HPDE6-E6E7 (cell line): Measurements from ENCODE around the gene AIF1L.
"Not testable (repeated sequence)": the region's sequence is repeated elsewhere in the genome, so short reads cannot be mapped to it uniquely, and the experiment has no call there.

Experiments used
- DNase-seq: peaks from one replicate; pipeline ENCODE4 v3.0.0; 2011; ENCODE audit warnings: missing footprints; ENCODE audit errors: extremely low spot score

AIF1L gene

DNA sequence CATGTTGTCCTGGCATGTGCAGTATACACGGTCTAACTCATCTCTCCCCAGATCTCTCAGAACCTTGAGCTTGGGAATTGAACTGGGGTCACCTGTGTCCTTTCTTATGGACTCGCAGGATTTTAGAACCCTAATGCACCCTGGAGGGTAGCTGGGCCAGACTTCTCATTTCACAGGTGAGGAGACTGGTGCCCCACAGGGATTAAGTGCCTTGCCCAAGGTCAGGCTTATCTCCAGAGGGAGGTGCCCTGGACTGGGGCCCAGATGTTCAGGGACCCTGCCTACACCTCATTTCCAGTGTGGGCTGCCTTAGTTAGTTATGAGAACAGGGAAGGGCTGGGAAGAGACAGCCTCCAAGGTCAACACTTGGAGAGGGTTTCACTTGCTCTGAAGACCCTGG is 25.0 kb downstream of the AIF1L start:
- no peak for DNase-seq

DNA sequence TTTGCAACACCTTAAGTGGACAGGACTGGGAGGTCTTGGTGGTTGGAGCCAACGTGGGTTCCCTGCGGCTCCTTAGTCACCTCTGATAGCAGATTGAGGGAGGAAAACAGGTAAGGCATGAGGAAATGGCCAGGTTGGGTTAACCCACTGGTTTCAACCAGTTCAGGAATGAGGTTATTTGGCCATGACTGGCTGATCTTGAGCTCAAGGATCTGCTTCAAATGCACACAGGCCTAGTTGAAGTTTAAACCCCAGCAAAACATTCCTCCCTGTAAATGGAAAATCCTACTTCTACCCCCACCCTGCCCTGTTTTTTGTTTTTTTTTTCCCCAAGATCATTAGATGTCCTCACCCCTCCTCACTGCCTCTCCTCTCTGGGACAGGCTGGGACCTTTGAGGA is 25.8 kb downstream of the AIF1L start:
- no peak for DNase-seq

DNA sequence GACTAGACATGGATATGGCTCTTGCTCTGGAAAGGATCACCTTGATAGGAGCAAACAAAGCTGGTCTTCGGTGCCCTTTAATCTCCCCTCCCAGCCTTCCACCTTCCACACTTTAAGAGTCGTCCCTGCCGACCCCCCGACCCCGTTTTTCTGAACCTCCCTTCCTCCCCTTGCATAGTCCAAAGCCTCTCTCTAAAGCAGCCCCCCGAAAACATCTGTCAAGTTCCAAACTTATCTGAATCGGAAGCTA is 28.6 kb downstream of the AIF1L start:
- DNase-seq, result no peak

DNA sequence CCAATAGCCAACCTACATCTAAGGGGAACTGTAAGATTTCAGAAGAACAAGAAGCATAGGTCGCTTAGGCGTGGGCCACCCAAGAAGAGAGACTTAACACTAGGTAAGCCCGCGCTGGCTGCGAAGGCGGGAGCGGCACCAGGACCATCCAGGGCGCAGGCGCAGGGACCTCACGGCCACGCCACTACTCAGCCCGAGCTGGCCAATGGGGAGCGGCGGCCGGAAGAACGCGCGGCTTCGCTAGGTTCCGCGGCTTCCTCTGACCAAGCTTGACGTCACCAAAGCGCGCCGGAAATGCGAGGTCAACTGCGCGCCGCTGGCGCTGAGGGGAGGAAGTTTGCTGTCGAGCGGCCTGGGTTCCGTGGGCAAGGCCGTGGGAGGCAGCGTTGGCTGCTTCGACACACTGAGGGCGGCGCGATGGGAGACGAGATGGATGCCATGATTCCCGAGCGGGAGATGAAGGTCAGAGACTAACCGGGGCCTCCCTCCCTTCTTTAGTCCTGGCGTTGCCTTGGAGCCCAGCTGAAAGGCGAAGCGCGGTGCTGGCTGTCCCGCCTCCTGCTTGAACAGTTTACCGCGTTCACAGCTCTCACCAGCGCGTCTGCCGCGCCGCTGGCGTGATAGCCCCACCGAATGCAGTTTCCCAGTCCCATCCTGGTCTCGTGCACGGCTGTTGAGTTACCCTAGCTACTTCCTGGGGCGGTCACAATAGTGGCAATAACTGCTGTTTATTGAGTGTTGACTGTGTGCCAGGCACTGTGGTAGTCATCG is 29.1 kb downstream of the AIF1L start, which contains the start of gene NUP214:
Gene NUP214, plus strand, starts transcription at position 299 of the 771 bp plus-strand sequence. Its CDS starts 119 bp downstream, at position 418.
- peak; percentile 99 for DNase-seq

DNA sequence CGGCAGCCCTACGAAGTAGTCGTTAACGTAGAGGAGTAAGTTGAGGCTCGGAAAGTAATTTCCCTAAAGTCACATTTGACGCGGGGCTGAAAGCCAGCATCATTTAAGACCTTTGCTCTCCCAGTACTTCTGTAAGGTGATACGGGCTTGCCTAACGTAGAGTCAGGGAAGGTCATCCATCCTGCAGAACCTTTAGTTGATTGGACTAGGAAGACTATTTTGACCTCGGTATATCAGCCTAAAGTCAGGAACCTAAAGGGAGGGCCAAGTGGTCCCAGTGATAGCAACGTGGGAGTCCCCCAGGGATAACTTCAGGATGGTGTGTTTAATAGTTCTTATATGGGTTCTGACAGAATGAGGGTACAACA is 29.7 kb downstream of the AIF1L start:
- DNase-seq, result no peak

DNA sequence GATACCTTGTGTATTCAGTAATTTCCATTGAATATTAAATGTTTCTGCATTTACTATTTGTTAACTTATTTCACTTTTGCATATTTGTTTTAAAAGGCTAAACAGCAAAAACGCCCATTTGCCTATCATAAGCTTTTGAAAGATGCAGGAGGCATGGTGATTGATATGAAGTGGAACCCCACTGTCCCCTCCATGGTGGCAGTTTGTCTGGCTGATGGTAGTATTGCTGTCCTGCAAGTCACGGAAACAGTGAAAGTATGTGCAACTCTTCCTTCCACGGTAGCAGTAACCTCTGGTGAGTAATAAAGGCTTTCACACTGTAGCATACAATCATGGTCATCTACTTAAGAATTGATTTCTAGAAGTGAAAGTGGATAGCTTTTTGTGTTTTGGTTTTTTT is 32.9 kb downstream of the AIF1L start:
- no peak for DNase-seq

DNA sequence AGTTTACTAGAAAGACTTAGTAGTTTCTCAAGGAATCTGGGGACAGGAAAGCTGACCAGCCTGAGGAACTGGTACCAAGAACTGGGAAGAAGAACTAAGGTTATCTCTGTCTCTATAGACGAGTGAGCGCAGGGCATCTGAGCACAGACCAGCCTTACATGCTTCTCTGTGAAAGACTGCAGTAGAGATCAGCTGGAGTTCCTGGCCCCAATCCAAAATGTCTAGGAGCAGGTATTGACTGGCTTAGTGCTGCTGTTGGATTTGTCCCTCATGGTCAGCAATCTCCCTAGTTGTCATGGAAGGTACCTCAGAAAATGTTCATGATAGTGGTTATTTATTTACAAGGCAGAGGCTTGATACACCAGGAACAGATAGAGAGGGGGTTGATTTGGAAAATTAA is 42.3 kb downstream of the AIF1L start:
- no peak for DNase-seq

DNA sequence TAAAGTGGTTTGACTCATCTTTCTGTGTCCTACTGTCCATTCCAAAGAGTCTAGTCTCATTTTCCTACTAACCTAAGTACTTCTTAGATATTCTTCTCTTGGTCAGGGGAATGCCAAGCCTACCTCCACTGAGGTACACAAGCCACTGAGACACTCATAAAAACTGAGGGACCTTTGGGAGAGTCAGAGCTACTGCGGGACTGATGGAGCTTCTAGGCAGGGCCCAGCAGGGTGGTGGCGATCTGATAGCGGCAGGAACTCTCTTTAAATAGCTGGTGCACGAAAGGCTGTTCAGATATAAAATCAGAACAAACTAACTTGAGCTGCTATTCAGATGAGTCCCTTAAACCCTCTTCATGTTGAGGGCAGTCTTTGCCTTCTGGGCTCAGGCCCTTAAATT is 43.8 kb downstream of the AIF1L start:
- DNase-seq, result no peak

DNA sequence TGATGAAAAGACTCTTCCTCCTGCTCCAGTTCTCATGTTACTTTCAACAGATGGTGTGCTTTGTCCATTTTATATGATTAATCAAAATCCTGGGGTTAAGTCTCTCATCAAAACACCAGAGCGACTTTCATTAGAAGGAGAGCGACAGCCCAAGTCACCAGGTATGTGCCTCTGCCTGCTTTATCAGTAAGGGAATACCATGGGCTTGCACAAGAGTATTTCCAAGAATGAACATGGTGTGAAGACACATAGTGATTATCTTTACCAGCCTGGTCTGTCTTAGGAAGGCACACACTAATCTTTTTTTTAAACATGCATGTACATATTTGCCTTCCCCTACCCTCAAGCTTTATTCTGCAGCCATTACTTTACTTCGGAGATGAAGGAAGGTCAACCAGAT is 44.2 kb downstream of the AIF1L start:
- no peak for DNase-seq

DNA sequence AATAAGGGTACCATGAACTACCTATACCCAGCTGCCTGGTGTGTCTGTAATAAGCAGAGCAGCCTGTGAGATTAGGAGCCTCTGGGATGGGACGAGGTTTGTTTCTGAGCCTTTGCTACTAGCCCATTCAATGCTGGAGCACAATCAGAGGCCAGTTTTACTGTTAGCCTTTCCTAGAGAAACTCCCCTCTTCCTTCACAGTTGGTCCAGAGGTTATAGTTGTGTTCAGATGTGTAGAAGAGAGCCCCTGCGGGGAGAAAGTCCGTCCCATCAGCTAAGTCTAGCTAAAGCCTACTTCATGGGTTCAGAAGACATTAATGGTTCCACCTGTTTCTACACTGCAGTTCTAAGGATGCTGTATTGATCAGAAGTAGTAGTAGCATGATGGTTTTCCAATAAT is 45.8 kb downstream of the AIF1L start:
- DNase-seq, result no peak

DNA sequence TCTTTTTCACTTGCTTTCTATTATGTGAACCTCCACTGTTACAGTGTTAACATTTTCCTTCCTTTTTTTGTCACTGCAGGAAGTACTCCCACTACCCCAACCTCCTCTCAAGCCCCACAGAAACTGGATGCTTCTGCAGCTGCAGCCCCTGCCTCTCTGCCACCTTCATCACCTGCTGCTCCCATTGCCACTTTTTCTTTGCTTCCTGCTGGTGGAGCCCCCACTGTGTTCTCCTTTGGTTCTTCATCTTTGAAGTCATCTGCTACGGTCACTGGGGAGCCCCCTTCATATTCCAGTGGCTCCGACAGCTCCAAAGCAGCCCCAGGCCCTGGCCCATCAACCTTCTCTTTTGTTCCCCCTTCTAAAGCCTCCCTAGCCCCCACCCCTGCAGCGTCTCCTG is 47.9 kb downstream of the AIF1L start:
- DNase-seq, result no peak

DNA sequence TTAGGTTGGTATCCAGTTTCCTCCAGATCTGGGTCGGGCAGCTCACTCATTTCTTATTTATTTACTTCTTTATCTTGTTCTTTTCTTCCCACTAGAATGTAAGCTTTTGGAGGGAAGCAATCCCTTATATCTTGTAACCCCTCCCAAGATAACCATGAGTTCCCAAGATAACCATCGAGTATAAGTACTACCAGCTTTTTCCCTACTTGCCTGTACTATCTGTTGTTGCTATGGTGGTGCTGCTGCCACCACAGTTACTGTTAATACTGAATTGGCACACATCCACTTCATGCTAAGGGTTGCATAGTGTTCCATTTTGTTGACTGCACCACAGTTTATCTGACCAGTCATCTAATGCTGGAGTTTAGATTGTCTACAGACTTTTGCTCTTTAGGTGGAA is 48.9 kb downstream of the AIF1L start:
- no peak for DNase-seq

DNA sequence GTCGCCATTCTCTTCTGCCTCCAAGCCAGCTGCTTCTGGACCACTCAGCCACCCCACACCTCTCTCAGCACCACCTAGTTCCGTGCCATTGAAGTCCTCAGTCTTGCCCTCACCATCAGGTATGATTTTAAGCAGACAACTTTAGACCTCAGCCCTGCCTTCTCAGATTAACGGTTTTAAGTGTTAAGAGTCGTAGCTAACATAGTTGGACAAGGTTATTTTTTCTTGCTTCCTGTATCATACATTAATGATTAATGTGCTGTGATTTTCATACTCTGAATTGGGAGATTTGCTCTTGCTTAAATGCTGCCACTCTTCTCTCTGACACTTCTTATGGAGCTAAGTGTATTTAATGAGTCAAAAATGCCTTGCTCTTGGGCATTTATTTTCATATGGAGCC is 49.9 kb downstream of the AIF1L start:
- DNase-seq, result no peak

DNA sequence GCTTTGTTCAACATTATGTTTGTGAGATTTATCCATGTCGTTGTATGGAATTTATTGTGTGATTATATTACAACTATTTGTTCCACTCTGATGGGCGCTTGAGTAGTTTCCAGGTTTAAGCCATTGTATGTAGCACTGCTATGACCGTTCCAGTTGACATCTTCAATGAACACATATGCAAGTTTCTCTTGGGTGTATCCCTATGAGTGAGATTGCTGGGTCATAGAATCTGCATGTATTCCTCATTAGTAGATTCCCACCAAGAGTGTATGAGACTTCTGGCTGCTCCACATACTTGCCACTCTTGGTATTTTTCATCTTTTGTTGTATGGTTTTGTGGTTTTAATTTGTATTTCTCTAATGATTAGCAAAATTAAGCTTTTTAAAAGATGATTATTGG is 51.9 kb downstream of the AIF1L start:
- DNase-seq, result no peak

DNA sequence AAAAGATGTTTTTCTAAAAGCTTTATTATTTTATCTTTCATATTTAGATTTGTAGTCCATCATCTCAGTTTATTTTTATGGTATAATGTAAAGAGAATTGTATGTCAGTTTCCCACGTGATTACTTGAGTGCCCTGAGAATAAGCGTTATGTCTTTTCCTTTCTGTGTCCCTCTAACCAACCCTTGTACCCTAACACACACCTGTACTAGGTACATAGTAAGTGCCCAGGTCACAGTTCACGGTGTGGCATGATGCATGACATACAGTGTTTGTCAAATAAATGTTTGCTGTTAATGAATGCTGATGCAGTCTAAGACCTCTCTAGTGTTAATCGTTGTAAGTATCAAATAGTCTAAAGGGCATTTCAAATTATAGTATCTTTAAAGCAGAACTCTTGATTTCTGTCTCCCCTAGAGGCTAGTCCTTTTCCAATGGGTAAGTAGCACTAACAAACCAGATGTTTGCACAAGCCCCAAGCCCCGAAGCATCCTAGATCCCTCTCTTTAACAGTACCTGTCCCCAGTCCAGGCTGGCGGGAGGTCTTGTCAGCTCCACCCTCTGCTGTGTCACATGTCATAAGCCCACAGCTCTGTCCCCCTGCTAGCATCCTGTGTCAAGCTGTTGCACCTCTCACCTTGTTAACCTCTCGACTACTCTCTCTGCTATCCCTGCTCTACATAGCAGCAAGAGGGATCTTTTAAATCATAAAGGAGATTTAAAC is 52.8 kb downstream of the AIF1L start:
- no peak for DNase-seq

DNA sequence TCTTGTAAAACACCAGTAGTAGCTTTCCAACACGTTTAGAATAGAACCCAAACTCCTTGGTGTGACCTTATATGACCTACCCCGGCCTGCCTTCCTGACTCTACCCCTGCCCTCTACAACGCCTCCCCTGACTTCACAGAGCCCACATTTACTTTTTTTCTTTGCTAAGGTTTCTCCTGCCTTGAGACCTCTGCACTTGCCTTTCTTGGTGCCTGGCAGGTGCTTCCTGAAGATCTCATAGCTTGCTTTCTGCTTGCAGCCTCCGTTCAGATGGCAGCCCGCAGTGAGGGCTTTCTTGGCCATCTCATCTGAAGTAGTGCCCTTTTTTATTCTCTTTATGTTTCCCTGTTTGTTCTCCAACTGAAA is 53.3 kb downstream of the AIF1L start:
- no peak for DNase-seq

DNA sequence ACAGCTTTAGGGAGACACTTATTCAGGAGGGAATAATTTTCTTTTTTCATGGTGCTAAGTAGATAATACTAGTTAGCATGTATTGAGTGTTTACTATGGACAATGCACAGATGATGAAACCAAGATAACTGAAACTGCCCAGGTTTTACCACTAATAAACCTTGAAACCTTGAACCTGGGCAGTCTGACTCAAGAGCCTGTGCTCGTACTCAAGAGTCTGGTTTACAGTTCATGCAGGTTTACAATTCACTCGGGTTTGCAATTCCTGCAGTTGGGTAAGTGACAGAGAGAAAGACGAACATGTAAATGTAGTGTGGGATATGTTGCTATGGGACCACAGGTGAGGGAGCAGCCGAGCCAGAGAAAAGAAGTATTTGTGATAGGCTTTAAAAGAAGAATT is 57.3 kb downstream of the AIF1L start:
- DNase-seq, result no peak

DNA sequence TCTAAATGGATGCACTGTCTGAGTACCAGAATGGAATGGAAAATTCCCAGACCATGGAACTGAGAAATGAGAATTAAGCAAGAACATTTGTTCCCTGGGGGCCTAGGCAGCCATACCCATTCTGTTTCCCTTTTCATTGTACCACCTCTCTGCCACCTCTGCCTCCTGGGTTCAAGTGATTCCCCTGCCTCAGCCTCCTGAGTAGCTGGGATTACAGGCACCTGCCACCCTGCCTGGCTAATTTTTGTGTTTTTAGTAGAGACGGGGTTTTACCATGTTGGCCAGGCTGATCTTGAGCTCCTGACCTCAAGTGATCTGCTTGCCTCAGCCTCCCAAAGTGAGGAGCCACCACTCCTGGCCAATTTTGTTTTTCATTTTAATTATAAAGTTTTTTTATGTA is 62.3 kb downstream of the AIF1L start:
- DNase-seq, result not testable (repeated sequence)

DNA sequence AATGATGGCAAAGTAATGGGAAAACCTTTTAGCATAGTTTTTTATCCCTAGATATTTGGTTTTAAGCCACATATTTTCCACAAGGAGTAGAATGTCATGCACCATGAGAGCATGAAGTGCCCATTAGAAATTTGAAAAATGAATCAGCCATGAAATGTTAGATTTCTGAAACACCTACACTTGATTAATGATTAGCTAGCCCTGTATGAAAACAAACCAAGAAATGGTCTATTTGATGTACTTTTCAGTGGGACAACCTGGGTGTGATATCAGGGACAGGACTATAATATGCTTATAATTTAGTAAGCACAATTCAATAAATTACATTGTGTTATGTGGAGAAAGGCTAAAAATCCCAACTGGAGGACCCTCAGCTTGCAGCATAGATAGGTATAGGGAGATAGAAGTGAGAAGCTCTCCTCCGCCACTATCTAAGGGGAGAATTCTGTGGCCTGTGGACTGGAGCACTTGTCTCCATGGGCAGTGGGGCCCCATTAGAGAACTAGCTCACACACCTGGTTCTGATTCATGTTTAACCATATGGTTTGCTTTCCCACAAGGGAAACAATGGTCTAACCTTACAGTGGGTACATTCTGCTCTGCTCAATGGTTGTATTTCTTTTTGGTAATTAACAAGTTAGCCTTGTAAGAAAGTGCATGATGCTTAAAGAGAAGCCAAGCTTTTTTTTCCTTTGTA is 64.2 kb downstream of the AIF1L start:
- DNase-seq, result no peak

DNA sequence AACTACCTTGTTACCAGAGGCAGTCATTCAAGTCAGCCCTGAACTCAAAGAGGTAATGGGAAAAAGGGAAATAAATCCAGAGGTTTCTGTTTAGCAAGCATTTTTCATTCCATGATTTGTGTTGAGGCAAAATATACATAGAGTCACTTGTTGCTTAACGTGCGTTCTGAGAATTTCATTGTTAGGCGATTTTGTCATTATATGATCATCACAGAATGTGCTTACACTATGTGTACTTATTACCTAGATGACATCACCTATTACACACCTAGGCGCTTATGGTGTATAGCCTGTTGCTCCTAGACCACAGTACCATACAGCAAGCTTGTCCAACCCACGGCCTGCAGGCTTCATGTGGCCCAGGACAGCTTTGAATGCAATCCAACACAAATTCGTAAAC is 65.3 kb downstream of the AIF1L start:
- no peak for DNase-seq

DNA sequence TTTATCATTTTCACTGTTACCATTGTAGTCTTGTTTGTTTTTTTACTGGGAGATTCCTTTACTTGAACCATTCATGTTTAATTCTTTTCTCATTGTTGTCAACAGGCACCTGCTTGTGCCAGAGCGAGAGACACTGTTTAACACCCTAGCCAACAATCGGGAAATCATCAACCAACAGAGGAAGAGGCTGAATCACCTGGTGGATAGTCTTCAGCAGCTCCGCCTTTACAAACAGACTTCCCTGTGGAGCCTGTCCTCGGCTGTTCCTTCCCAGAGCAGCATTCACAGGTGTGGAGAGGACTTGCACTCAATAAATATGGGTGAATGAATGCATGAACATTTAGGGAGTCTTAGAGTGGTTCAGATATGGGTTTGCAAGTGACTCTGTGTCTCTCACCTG is 66.6 kb downstream of the AIF1L start:
- DNase-seq, result no peak

DNA sequence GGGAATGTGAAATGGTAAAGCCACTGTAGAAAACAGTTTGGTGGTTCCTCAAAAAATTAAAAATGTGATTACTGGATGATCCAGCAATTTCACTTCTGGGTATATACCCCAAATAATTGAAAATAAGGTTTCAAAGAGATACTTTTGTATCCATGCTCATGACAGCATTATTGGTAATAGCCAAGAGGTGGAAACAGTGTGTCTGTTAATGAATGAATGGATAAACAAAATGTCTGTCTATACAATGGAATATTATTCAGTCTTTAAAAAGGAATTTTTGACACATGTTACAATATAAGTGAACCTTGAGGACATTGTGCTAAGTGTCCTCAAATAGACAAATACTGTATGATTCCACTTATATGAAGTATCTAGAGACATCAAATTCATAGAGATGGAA is 69.2 kb downstream of the AIF1L start:
- DNase-seq, result no peak

DNA sequence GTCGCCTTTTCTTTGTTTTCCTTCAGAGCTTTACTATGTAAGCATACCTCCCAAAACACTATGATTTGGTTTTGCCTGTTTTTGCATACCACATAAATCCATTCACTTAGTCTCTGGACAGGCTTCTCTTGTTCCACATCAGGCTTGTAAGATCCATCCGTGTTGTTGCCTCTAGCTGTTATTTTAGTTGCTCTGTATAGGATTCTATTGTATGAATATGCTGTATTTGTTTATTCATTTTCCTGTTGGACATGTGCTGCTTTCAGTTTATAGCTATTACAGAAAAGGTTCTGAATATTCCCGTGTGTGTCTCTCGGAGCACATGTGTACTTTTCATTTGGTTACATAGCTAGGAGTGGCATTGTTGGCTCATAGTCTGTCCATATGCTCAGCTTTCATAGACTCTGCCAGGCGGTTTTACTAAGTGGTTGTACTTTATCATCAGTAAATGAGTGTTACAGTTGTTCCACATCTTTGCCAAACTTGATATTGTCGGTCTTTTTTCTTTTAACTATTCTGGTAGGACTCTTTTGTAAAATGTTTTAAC is 70.9 kb downstream of the AIF1L start:
- no peak for DNase-seq
